HFFc6 (cell line): ENCODE results near the gene USH2A. TPM values are rescaled to one million over a fixed set of nuclear protein-coding genes. Genes with fewer than 3 reads are reported as not detected.

ENCODE experiments used
- DNase-seq: peaks from one replicate; pipeline ENCODE4 v3.0.0-alpha.2; 2018
- H3K27ac Mint-ChIP-seq: 2 replicates; pipeline ENCODE4 v1.8.0; 2020; ENCODE audit warnings: mild to moderate bottlenecking, mixed read lengths
- H3K27me3 Mint-ChIP-seq: 2 replicates; pipeline ENCODE4 v1.8.0; 2021; ENCODE audit warnings: mild to moderate bottlenecking, moderate library complexity, mixed read lengths; ENCODE audit not compliant: insufficient read depth
- H3K36me3 Mint-ChIP-seq: 2 replicates; pipeline ENCODE4 v1.8.0; 2021; ENCODE audit warnings: low read depth, mixed read lengths
- H3K4me1 Mint-ChIP-seq: 2 replicates; pipeline ENCODE4 v1.8.0; 2020; ENCODE audit warnings: low read depth, mixed read lengths
- H3K4me3 Mint-ChIP-seq: 2 replicates; pipeline ENCODE4 v1.8.0; 2020; ENCODE audit warnings: mild to moderate bottlenecking, moderate library complexity, mixed read lengths
- H3K9me3 Mint-ChIP-seq: 2 replicates; pipeline ENCODE4 v1.8.0; 2020; ENCODE audit warnings: mild to moderate bottlenecking, mixed read lengths
- CTCF ChIP-seq: fragments of 200-600 bp; sonication (generic); IDR thresholded peaks from 2 replicates; pipeline ENCODE4 v1.5.0; 2021; ENCODE audit warnings: antibody characterized with exemption, mild to moderate bottlenecking
- total RNA-seq, 6 experiments: library from RNA; stranded (reverse); fragmentation: NEBNext Ultra II Directional; extraction: Animal tissue kit (Norgen Biotek cat#: 25700); gene quantifications; 2 replicates in 1 of 6; 3 replicates in 5 of 6; pipeline ENCODE4 v1.2.3, GENCODE V29; 2021

USH2A gene
- total RNA-seq, 6 experiments from 2014 or later: 0.02 to 0.07 (median 0.04) TPM

- no peak for TF ChIP-seq CTCF
- DNase-seq: no peak
- Mint-ChIP-seq H3K4me3 (no peak overlapping the region), H3K4me1 (peaks cover 8% of the 10 kb centered on the region), H3K36me3 (no peaks in the 10 kb centered on the region), H3K27me3 (no peaks in the 10 kb centered on the region; the same call in 1 of the 2 replicates), H3K27ac (no peak overlapping the region), H3K9me3 (no peaks in the 10 kb centered on the region)
These were observed 176.6 kb downstream of the USH2A start for GRCh38 chr1:216246577-216247203.

GRCh38 chr1:216238844-216239243 lies 184.4 kb downstream of the USH2A start:
- DNase-seq: no peak
- H3K9me3 Mint-ChIP-seq: no peaks in the 10 kb centered on the region
- no peaks in the 10 kb centered on the region for H3K27me3 Mint-ChIP-seq
- H3K4me1 Mint-ChIP-seq: peaks cover 24% of the 10 kb centered on the region
- H3K36me3 Mint-ChIP-seq: no peaks in the 10 kb centered on the region
- no peak for TF ChIP-seq CTCF
- H3K27ac Mint-ChIP-seq: no peak overlapping the region
- H3K4me3 Mint-ChIP-seq: no peak overlapping the region

GRCh38 chr1:216237927-216238542 lies 185.2 kb downstream of the USH2A start:
- no peak for TF ChIP-seq CTCF
- Mint-ChIP-seq H3K36me3 (no peaks in the 10 kb centered on the region), H3K27me3 (no peaks in the 10 kb centered on the region), H3K27ac (no peak overlapping the region), H3K4me3 (peak overlapping the region; percentile 13; the same call in 1 of the 2 replicates), H3K9me3 (no peaks in the 10 kb centered on the region), H3K4me1 (peaks cover 24% of the 10 kb centered on the region)
- no peak for DNase-seq

- TF ChIP-seq CTCF: no peak
- H3K9me3 Mint-ChIP-seq: peaks cover 10% of the 10 kb centered on the region
- H3K36me3 Mint-ChIP-seq: peaks cover 20% of the 10 kb centered on the region
- H3K27me3 Mint-ChIP-seq: no peaks in the 10 kb centered on the region; the same call in 1 of the 2 replicates
- DNase-seq: no peak
- H3K27ac Mint-ChIP-seq: no peak overlapping the region
- no peak overlapping the region for H3K4me3 Mint-ChIP-seq
- peaks cover 29% of the 10 kb centered on the region for H3K4me1 Mint-ChIP-seq
These were observed 199.0 kb downstream of the USH2A start for GRCh38 chr1:216224233-216224632.

GRCh38 chr1:216223486-216223885 lies 199.8 kb downstream of the USH2A start:
- no peak for TF ChIP-seq CTCF
- Mint-ChIP-seq H3K9me3 (peaks cover 10% of the 10 kb centered on the region), H3K36me3 (peaks cover 20% of the 10 kb centered on the region), H3K27ac (no peak overlapping the region), H3K4me1 (peaks cover 29% of the 10 kb centered on the region), H3K27me3 (no peaks in the 10 kb centered on the region; the same call in 1 of the 2 replicates), H3K4me3 (no peak overlapping the region)
- no peak for DNase-seq
